ENCODE results near the gene BOD1. TPM values are rescaled to one million over a fixed set of nuclear protein-coding genes. Genes with fewer than 3 reads are reported as not detected.

BOD1 gene
- total and polyA plus RNA-seq, 9 of the 15 experiments (the other 6 are each of a cell fraction or from before 2014, with no cell fraction given): 10.1 to 31.6 (median 22.6) TPM

- TF ChIP-seq MLX (CRISPR knock-in tag; conservative IDR thresholded peaks at IDR 0.05) (no peak), SMARCC2 (IDR thresholded peaks at IDR 0.05; ENCODE audit: low read depth) (0 out of 2 replicates have a peak, but pooled peaks have one; percentile 31), ZNF354B (CRISPR knock-in tag; IDR thresholded peaks at IDR 0.05) (0 out of 2 replicates have a peak, but pooled peaks have one; percentile 52), HMBOX1 (IDR thresholded peaks at IDR 0.05) (no peak), DIDO1 (tag; IDR thresholded peaks at IDR 0.05; ENCODE audit: low read depth) (peak; percentile 91), HIVEP1 (CRISPR knock-in tag; IDR thresholded peaks at IDR 0.05) (peak; percentile 77; the same call in 1 of the 2 replicates), TEAD1 (CRISPR knock-in tag; IDR thresholded peaks at IDR 0.05) (peak in 1 of 2 experiments; percentile 91; a peak in 2 of 4 replicates), PHF8 (IDR thresholded peaks at IDR 0.05; ENCODE audit: borderline replicate concordance, low read length) (no peak; the same call in 1 of the 2 replicates), MGA (IDR thresholded peaks at IDR 0.05) (peak; percentile 14; the same call in 1 of the 2 replicates), POLR3G (IDR thresholded peaks at IDR 0.05; ENCODE audit: extremely low read depth, insufficient read length, insufficient replicate concordance) (no peak), PKNOX1 (IDR thresholded peaks at IDR 0.05) (peak; percentile 60), TEAD4 (IDR thresholded peaks at IDR 0.05; ENCODE audit: low read length) (peak; percentile 24; the same call in 1 of the 2 replicates), TEAD4 (CRISPR knock-in tag; IDR thresholded peaks at IDR 0.05; ENCODE audit: borderline replicate concordance) (no peak)
These were observed at the start of gene BOD1 (continued) for GRCh38 chr5:173616577-173617118.

Measured in K562 (cell line).